Activated naive CD4-positive, alpha-beta T cell (primary cell): ENCODE measurements around the gene NEK11.

Experiments used
- DNase-seq, 4 experiments: peaks; one replicate each; lab custom pipeline; 2025; lab: John Stamatoyannopoulos, UW

Gene NEK11

DNA sequence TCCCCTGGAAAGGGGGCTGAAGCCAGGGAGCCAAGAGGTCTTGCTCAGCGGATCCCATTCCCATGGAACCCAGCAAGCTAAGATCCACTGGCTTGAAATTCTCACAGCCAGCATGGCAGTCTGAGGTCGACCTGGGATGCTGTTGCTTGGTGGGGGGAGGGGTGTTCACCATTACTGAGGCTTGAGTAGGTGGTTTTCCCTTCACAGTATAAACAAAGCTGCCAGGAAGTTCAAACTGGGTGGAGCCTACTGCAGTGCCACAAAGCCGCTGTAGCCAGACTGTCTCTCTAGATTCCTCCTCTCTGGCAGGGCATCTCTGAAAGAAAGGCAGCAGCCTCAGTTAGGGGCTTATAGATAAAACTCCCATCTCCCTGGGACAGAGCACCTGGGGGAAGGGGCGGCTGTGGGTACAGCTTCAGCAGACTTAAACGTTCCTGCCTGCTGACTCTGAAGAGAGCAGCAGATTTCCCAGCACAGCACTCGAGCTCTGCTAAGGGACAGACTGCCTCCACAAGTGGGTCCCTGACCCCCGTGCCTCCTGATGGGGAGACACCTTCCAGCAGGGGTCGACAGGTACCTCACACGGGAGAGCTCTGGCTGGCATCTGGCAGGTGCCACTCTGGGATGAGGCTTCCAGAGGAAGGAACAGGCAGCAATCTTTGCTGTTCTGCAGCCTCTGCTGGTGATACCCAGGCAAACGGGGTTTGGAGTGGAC, 15.8 kb downstream of the NEK11 start:
- DNase-seq = peak in 1 of 4 experiments; percentile 3

DNA sequence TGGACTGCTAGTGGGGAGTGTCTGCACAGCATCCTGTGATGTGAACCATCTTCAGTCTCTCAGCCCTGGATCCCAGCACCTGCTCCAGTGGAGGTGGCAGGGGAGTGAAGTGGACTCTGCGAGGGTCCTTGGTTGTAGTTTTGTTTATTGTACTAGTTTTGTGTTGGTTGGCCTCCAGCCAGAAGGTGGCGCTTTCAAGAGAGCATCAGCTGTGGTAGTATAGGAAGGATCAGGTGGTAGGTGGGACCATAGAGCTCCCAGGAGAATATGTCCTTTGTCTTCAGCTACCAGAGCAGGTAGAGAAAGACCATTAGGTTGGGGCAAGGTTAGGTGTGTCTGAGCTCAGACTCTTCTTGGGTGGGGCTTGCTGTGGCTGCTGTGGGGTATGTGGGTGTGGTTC, 20.9 kb downstream of the NEK11 start:
- no peak for DNase-seq

DNA sequence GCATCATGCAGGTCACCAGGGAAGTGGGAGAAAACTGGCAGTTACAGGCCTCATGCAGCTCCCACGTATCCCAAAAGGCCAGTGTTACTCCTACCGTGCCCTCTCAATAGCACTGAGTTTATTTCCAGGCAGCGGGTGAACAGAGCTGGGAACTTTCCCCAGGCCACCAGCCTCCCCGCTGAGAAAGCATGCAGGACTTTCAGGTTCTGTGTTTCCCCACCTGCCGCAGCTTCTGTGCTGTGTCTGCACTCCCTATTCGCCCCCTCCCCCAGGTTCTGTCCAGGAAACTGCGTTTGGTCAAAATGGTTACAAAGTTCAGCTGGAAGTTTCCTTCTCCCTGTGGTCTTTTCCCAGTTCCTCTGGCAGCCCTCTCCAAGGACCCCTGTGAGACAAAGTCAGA, 21.4 kb downstream of the NEK11 start:
- DNase-seq = no peak

DNA sequence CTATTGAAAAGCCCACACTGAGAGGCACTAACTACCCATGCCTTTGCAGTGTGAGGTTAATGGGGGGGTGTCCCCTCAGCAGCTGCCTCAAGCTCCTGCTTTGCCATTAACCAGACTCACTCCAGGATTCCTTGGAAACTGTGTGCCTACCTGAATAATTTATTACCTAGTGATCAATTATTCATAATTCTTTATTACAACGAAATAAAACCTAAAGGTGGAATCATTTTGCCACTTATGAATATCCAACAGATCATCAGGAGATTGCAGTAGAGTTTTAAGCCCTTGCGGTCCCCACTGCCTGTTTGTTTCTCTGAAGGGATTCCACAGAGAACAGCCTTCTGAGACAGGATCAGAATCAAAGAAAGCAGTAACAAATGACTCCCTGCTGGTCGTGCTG, 23.3 kb downstream of the NEK11 start:
- no peak for DNase-seq

DNA sequence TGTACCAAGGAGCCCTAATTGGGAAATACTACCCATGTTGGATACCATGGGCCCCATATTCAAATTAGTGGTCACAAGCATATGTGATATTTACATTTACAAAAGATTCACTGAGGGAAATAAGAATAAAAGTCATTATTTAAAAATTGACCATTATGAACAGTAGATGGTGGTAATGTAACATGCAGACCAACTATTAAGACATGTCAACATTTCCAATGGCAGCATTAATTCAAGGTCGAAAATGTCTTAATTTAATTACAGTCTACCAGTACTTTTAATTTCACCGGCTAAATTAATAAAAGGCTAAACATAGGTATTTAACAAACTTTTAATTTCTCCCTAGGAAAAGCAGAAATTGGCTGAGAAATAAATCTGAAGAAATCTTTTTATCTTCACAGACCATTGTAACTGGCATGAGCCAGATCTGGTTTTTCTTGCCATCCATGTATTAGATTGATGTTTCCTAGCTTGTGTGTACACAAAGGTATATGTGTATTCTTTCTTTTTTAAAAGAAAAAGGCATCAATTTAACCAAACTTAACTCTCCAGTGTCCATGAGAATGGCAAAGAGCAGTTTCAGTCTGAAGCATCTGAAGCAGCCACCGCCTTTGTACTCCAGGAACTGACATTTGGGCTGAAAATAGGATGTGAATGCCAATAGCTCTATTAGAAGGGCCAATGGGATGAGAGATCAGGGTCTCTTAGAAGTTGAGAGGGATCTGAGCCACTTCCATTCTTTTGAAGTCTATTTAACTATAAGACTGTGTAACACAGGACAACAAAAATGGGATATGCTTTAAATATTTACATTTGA, 26.6 kb downstream of the NEK11 start:
- no peak for DNase-seq

DNA sequence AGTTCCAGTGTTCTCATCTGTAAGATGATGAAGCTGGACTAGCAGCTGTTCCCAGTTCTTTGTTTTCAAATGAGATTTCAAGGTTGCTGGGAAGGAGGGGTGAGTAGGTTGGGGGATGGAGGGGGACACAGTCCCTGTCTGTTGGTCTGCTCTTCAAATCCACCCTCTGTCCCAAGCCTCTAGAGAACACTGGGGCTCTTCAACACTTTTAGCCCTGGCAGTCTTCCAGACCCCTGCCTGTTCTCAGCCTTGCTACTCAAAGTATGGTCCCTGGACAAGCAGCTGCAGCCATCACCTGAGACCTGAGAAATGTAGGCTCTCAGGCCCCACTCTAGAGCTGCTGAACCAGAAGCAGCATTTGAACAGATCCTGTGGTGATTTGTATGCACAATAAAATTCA, 41.3 kb downstream of the NEK11 start:
- DNase-seq = no peak

DNA sequence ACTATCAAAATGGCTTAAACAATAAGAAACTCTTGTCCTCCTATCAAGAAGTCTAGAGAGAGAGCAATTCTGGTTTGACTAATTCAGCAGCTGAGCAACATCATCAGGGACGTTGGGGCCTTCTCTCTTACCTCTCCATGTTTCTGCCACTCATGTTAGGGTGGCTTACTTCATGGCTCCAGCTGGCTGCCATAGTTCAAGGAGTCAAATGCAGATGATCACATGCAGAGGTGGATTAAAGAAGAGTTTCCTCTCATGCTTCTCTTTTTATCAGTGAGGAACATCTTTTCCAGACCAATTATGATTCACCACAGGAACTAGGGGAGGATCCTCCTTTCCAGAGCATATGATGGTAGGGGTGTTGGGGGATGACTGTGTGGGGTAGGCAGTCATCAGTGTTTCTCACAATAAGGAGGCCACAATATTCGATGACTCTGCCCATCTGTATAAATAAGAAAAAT, 45.5 kb downstream of the NEK11 start:
- DNase-seq = no peak

DNA sequence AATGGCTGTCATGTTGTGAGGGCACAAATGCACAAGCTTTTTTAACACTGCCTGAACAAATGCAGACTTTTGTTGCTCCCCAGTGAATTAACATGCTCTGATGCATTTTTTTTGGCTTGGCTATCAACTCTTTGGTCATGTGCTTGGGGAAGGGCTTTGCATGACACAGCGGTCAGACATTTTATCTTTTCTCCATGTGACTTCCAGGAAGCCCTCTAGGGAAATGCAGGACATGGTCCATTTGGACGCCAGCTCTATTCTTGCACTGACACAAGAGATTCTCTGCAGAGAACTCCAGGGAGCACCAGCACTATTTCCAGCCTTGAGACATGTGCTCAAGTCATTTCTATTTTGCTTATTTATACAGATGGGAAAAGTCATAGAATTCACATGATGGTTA, 46.2 kb downstream of the NEK11 start:
- no peak for DNase-seq

DNA sequence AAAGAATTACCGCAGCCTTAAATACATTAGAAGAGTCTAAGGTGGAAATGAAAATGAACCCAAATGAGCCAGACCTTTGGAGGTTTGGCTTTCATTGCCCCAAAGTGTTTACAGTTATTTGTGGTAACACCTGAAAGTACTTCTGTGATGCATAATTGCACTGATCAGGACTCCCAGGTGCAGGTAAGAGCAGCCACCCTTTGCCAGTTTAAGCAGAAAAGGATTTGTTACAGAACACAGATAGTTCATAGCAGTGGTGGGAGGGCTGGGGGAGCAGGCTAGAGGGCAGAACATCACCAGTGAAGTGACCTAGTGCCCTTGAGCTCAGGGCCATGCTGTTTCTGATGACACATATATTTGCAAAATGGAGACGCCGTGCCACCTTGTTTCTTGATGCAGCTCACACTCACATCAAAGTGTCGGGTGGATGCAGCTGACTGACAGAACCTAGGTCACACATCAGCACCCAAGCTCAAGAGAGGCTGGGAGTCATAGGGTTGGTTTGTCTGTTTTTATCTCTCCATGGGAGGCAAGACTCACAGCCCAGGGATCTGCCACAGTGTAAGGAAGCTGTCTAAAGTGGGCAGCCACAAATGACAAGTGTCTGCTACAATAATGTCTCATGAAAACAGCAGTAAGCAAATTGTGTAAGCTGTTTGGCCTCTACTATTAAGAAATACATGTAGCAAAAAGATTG, 49.1 kb downstream of the NEK11 start:
- no peak for DNase-seq

DNA sequence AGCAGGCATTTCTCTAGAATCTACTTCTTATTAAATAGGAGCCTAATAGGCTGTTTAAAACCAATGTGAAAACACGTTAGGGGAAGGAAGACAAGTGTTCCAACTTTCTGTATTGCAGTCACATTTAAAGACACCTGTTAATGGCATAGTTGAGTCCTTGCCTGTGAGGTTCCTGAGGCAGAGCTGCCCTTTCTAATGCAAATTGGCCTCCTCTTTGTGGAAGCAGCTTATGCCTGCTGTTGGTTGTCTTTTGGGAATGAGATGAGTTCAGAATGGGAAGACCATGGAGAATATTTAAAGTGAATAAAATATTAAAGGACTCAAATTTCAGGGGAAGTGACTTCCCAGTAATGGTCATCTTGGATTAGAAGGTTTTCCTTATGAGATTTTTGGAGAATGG, 51.2 kb downstream of the NEK11 start:
- DNase-seq = no peak

DNA sequence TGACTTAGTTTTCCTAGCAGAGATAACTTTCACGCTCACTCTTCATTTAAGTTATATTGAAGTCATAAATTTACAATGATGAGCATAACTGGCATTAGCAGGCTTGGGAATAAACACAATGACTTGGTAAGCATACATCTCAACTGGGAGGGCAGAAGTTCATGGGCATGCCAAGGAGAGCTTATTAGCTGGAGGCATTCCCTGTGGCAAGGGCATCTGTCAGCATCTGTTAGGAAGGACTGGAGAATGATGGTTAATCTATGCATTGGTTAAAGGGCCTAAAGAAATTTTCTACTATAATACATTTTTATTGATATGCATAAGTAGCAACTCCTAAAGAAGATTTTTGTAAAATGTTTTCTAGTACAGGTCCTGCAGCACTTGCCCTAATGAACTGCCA, 52.4 kb downstream of the NEK11 start:
- DNase-seq = no peak

DNA sequence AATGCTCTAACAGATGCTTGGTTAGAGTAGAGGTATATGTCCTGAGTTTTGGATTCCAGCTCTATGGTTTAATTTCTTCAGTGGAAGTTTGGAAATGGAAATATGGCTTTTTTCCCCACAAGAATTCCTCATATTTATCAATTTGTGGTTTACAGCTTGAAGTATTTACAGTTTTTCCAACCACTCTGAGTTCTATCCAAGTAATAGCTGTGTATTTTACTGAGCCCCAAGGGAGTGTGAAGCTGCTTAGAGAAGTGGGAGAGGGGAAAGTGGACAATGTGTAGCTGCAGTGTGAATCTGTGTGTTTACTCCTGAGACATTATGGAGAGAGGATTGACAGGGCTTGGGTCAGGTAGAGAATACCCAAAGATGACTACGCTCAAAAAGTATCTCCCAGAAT, 54.5 kb downstream of the NEK11 start:
- no peak for DNase-seq

DNA sequence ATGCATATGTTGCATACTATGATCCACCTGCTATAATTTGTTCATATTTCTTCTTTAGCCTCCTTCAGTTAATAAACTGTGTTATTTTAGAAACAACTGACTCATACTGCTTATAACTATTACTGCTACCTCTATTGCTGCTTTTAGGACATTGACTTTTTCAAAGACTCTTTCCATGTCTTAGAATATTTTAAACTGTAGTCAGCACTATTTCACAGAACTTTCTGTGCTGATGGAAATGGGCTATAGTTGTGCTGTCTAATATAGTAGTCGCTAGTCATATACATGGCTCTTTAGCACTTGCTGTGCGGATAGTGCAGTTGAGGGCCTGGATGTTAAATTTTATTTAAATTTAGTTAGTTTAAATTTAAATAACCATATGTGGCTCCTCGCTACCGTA, 55.6 kb downstream of the NEK11 start:
- DNase-seq = no peak

DNA sequence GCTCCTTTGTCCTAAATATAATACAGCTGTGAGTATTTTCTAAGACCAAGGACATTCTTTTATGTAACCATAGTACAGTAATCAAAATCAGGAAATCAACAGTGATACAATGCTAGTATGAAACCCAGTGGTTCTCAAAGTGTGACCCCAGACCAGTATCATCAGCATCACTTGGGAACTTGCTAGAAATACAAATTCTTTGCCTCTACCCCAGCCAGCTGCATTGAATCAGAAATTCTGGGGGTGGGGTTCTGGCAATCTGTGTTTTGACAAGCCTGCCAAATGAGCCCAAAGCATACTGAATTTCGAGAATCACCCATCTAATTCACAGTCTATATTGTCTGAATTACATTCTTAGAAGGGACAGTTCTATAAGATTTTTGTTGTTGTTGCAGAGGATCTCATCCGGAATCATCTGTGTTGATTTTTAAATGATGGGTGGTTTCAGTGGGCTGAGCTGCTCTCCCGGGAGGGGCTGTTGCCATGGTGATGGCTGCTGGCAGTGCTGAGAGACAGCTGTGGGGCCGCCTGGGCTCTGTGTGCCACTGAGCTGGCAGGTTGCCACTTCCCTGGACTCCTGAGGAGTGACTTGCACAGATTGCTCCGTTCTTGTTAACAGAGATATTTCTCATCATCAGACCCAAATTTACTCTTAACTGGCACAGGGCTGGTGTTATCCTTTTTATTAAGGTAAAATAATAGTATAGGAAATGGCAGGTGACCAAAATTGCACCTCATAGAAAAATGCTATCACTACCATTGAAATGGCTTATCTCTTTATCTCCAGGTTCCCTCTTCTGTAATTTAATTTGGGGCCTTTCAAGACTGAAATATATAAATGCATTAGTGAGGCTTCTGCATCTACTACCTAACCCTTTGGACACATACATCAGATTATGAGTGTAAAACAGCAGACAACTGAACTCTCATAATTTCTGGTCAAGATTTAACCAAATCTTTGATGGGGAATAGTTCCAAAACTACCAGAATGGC, 56.5 kb downstream of the NEK11 start:
- no peak for DNase-seq

DNA sequence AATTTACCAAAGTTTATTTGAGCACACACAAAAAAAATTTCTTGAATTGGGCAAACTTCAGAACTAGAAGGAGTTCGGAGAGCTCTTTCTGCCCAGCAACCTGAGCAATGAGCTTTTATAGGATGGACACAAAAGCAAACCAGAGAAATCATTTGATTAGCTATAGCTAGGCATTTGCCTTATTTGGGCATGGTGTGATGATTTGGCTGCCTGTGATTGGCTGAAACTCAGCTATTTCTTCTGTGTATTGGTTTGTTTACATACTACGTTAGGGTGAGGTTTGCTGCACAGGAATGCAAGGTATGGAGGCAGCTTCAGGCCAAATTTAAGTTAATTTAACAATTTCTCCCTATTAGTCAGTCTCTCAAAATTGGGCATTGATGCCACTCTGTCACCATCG, 65.1 kb downstream of the NEK11 start:
- DNase-seq = no peak

DNA sequence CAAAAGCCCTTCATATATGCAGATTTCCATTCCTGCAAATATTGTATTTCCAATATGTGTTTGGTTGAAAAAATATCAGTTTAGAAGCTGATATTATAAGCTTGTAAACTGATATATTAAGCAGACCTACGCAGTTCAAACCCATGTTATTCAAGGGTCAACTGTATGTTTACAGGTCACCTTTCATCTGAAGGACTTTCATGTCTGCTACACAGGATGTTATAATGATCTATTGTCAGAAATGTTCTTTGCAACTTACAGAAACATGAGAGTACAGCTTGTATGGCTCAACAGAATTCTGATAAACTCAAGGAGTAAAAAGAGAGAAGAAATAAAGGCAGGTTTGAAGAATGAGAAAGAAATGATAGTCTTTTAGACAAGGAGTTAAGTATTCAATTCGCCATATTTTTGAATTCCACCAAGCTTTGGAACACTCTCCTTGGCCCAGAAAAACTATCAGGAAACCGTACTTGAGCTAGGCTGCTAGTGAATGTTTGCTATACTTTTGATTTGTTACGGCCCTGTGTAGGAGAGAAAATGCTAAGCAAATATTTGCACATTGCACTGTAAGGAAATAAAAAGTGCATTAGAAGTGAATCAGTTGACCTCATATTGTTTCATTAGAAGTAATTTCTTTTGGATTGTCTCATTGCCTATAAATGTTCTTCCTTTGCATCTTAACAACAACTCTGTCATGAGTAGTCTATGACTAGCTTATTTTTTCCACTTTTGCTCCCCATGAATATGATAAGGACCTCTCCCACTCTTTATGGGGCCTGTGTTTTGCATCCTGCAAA, 81.2 kb downstream of the NEK11 start:
- no peak for DNase-seq

DNA sequence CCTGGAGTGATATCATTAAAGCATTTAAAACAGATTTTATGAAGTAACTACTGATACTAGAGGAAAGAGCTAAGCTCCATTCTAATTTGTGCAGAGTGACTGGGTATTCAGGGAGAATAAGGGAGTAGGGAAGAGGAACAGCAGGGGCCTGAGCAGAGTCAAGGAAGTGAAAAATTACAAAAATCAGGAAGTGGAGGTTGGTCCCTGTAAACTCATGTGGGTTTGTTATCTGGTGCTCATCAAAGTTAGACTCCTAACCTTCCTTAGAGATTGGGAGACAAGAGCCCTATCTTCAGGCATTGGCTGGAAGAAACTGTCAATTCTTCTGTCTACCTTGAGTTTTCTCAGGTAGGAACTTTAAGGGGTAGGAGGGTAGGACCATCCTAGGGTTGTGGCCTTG, 82.5 kb downstream of the NEK11 start:
- no peak for DNase-seq

DNA sequence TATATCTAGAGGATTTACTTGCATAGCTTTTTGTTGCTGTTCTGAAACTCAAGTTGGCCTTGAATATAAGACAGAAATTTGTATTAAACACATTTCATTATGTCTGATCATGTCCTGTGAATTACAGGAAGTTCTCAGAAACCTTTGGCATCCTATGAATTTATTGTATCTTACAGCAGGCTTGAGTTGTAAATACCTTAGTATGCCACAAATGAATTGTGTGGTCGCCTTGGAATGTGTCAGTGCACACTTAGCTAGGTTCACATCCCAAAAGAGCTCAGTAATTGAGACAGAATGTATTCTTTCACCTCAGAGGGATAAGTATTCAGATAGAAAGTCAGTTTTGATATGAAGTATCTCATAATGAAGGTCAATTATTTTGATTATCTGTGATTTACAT, 83.4 kb downstream of the NEK11 start:
- no peak for DNase-seq

DNA sequence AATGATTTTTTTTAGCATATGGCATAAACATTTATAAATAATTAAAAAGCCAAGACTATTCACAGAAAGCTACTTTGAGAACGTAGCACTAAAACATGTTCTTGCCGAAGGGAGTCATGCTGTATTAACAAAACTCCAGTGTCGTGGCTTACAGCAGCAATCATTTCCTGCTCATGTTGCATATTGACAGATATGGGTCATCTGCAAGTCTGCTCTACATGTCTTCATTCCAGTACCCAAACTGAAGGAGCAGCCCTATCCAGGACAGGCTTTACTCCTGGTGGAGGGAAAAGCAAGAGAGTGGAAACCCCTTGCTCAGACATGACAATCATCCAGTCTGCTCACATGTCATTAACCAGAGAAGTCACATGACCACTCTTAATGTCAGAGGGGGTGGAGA, 87.6 kb downstream of the NEK11 start:
- DNase-seq = no peak

DNA sequence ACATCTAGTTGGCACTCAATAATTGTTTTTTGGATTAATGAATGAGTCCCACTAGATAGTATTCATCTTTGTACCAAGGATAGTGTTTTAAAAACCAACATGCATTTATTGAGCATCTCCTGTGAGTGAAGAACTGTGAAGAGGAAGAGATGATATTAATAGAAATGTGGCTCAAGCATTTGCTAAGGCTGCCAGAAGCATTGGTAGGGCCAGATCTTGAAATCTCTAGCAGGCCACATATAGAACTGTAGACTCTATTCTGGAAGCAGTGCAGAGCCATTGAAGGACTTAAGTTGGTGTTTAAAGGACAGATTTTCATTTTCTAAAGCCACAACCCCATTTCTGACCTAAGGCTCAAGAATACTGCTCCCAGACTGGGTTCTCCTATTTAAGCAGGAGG, 99.0 kb downstream of the NEK11 start:
- no peak for DNase-seq

DNA sequence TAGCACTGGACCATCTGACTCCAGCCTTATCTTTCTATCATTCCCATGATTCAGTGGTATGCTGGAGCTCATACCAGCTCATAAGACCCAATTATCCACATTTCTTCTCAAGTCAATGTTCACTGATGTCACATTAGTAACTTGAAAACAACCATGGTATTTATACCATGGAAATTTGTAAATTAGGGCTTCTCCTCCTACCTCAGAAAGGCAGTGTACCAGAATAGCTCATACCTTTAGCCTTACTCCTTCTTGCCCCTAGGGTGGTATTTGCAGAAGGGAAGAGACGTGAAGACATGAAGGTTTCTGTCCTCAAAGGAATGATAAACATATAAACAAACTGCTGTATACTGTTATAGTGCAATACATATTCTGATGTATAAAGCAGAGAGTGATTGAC, 114.2 kb downstream of the NEK11 start:
- DNase-seq = no peak
